ENCODE data around the gene NEDD4L. TPM values are rescaled to one million over a fixed set of nuclear protein-coding genes. Genes with fewer than 3 reads are reported as not detected.
"Not testable (repeated sequence)": the region's sequence is repeated elsewhere in the genome, so short reads cannot be mapped to it uniquely, and the experiment has no call there.

NEDD4L gene
- total RNA-seq, 1 experiment from 2014 or later: 108 TPM

DNA sequence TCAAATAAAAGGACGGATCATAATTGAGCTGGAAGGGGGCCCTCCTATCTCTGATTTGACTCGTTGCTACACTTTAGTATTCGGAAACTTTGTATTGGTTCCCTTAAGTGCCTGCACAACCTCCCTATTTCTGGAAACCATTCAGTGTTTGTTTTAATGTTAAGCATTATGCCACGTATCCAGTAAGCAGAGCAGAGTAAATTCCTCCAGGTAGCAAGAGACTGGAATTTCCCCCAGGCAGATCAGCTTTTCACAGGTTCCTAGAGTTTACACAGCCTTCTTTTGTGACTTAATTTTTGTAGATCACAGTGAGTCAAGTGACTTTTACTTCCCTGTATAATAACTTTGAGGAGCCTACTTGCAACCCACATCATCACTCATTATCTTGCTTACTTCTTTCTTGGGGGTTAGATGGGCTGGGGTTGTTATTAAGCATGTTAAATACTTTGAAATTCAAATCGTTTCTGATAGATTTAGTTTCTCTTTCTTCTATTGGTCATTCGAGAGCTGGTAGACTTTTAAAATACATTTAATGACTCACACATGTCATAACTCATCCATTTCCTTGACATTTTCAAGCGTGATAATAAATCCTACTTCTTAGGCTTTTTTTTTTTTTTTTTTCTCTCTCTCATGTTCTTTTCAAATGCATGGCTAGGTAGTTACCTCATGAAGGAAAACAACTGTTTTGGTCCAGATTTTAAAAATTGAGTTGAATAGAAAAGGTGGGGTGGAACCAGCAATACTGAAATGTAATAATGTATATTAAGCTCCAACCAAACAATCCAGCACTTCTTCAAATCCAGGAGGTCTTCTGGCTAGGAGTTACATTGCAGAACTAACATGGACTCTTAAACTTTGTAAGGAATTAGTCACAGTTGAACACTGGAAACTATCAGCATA lies 219.3 kb downstream of the NEDD4L start:
- BruUV-seq (replicated peaks): no TSS peak
- intact Hi-C loops (cut with micrococcal nuclease): no loop called here
- peaks cover 6% of the 10 kb centered on the region for H3K36me3 Mint-ChIP-seq (ENCODE audit: insufficient read depth, unreplicated experiment)
- DNase-seq (ENCODE audit: unreplicated experiment): peak; percentile 56
- TF ChIP-seq, protein P1, sequence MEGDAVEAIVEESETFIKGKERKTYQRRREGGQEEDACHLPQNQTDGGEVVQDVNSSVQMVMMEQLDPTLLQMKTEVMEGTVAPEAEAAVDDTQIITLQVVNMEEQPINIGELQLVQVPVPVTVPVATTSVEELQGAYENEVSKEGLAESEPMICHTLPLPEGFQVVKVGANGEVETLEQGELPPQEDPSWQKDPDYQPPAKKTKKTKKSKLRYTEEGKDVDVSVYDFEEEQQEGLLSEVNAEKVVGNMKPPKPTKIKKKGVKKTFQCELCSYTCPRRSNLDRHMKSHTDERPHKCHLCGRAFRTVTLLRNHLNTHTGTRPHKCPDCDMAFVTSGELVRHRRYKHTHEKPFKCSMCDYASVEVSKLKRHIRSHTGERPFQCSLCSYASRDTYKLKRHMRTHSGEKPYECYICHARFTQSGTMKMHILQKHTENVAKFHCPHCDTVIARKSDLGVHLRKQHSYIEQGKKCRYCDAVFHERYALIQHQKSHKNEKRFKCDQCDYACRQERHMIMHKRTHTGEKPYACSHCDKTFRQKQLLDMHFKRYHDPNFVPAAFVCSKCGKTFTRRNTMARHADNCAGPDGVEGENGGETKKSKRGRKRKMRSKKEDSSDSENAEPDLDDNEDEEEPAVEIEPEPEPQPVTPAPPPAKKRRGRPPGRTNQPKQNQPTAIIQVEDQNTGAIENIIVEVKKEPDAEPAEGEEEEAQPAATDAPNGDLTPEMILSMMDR (IDR thresholded peaks at IDR 0.05; ENCODE audit: unreplicated experiment): no peak
- ChIA-PET CTCF (interaction anchor here (0.6 to 3.2 kb wide), 5 partner anchors 9 to 143 kb away, joined by 3 to 14 read pairs (median 3); no protein-coding TSS in a partner anchor), POLR2A (interaction anchor here (0.5 to 3.9 kb wide), 20 partner anchors 10 to 217 kb away, joined by 3 to 40 read pairs (median 8); no protein-coding TSS in a partner anchor)
- no peaks in the 10 kb centered on the region for H3K27me3 Mint-ChIP-seq (ENCODE audit: insufficient read depth, unreplicated experiment)
- H3K4me3 Mint-ChIP-seq (ENCODE audit: unreplicated experiment): peak overlapping the region; percentile 77
- H3K9me3 Mint-ChIP-seq (ENCODE audit: unreplicated experiment): no peaks in the 10 kb centered on the region
- H3K4me1 Mint-ChIP-seq (ENCODE audit: insufficient read depth, unreplicated experiment): peaks cover 33% of the 10 kb centered on the region
- H3K27ac Mint-ChIP-seq (ENCODE audit: low read depth, unreplicated experiment): peak overlapping the region; percentile 86

GRCh38 chr18:58264075-58264474 lies 220.0 kb downstream of the NEDD4L start:
- CTCF ChIA-PET: interaction anchor here (0.6 to 3.2 kb wide), 6 partner anchors 10 to 221 kb away, joined by 3 to 14 read pairs (median 4); partner anchors contain the start of gene NEDD4L
- intact Hi-C loops (cut with micrococcal nuclease): no loop called here
- Mint-ChIP-seq H3K4me1 (ENCODE audit: insufficient read depth, unreplicated experiment) (peaks cover 41% of the 10 kb centered on the region), H3K27me3 (ENCODE audit: insufficient read depth, unreplicated experiment) (no peaks in the 10 kb centered on the region), H3K9me3 (ENCODE audit: unreplicated experiment) (no peaks in the 10 kb centered on the region), H3K36me3 (ENCODE audit: insufficient read depth, unreplicated experiment) (peaks cover 10% of the 10 kb centered on the region), H3K4me3 (ENCODE audit: unreplicated experiment) (no peak overlapping the region), H3K27ac (ENCODE audit: low read depth, unreplicated experiment) (peak overlapping the region; percentile 86)
- no TSS peak for BruUV-seq (replicated peaks)
- TF ChIP-seq, protein P1 (IDR thresholded peaks at IDR 0.05; ENCODE audit: unreplicated experiment): no peak
- no peak for DNase-seq (ENCODE audit: unreplicated experiment)
- POLR2A ChIA-PET: interaction anchor here (1.1 to 3.9 kb wide), 10 partner anchors 10 to 218 kb away, joined by 3 to 40 read pairs (median 13); no protein-coding TSS in a partner anchor

DNA sequence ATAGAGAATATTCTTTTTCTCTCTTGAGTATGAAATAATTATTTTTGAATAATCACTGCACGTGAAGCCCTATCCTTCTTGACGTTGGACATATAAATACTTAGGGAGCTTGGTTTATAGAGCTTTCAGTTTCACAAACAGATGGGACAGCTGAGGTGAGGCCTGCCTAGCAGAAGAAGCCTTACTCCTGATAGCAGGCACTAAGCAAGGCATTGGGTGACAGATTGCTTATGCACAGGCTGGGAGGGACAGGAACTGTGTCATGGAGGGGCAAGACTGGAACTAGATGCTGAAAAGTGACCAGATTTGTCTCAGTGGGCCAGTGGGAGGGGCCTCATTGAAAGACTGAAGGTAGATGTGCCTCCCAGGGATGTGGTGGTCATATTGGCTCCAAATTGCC lies 220.8 kb downstream of the NEDD4L start:
- BruUV-seq (replicated peaks): no TSS peak
- H3K4me1 Mint-ChIP-seq (ENCODE audit: insufficient read depth, unreplicated experiment): peaks cover 48% of the 10 kb centered on the region
- no peaks in the 10 kb centered on the region for H3K9me3 Mint-ChIP-seq (ENCODE audit: unreplicated experiment)
- POLR2A ChIA-PET: interaction anchor here (0.6 to 3.9 kb wide), 9 partner anchors 9 to 58 kb away, joined by 3 to 40 read pairs (median 4); no protein-coding TSS in a partner anchor
- TF ChIP-seq, protein P1 (IDR thresholded peaks at IDR 0.05; ENCODE audit: unreplicated experiment): no peak
- no peak for DNase-seq (ENCODE audit: unreplicated experiment)
- H3K4me3 Mint-ChIP-seq (ENCODE audit: unreplicated experiment): no peak overlapping the region
- peaks cover 12% of the 10 kb centered on the region for H3K36me3 Mint-ChIP-seq (ENCODE audit: insufficient read depth, unreplicated experiment)
- CTCF ChIA-PET: interaction anchor here (0.6 to 3.2 kb wide), 6 partner anchors 11 to 221 kb away, joined by 3 to 14 read pairs (median 4); partner anchors contain the start of gene NEDD4L
- intact Hi-C loops (cut with micrococcal nuclease): no loop called here
- peak overlapping the region; percentile 42 for H3K27ac Mint-ChIP-seq (ENCODE audit: low read depth, unreplicated experiment)
- H3K27me3 Mint-ChIP-seq (ENCODE audit: insufficient read depth, unreplicated experiment): no peaks in the 10 kb centered on the region

GRCh38 chr18:58265489-58265888 lies 221.5 kb downstream of the NEDD4L start:
- H3K27me3 Mint-ChIP-seq (ENCODE audit: insufficient read depth, unreplicated experiment); intact Hi-C loops (cut with micrococcal nuclease); H3K9me3 Mint-ChIP-seq (ENCODE audit: unreplicated experiment); H3K4me3 Mint-ChIP-seq (ENCODE audit: unreplicated experiment); DNase-seq (ENCODE audit: unreplicated experiment); BruUV-seq (replicated peaks): not testable (repeated sequence)
- ChIA-PET POLR2A (interaction anchor here (1.1 to 3.9 kb wide), 5 partner anchors 16 to 45 kb away, joined by 3 to 40 read pairs (median 4); no protein-coding TSS in a partner anchor), CTCF (interaction anchor here (2.3 to 3.2 kb wide), 2 partner anchors 11 to 56 kb away, joined by 12 to 14 read pairs; no protein-coding TSS in a partner anchor)
- H3K4me1 Mint-ChIP-seq (ENCODE audit: insufficient read depth, unreplicated experiment): peaks cover 55% of the 10 kb centered on the region
- H3K27ac Mint-ChIP-seq (ENCODE audit: low read depth, unreplicated experiment): peak overlapping the region; percentile 42
- H3K36me3 Mint-ChIP-seq (ENCODE audit: insufficient read depth, unreplicated experiment): peaks cover 12% of the 10 kb centered on the region

All from MCF 10A (cell line).